GM10847 (cell line): ENCODE results near the gene SREK1IP1.

Experiments
- POLR2A ChIP-seq: IDR thresholded peaks from 2 replicates; pipeline ENCODE4 v1.6.1; 2011; ENCODE audit not compliant: insufficient read length; ENCODE audit errors: extremely low read depth

Gene SREK1IP1

GRCh38 chr5:64768358-64769312, at the start of gene SREK1IP1, which contains the start of gene CWC27:
Gene SREK1IP1 (minus strand): TSS chr5:64768691. CDS start chr5:64768517, 174 bp downstream.
Gene CWC27 (plus strand): TSS chr5:64768930. CDS start chr5:64769147, 217 bp downstream.
- peak; percentile 47 for TF ChIP-seq POLR2A

- TF ChIP-seq POLR2A = no peak
Measured at GRCh38 chr5:64818245-64818644, 49.8 kb upstream of the SREK1IP1 start.

- no peak for TF ChIP-seq POLR2A
Measured at GRCh38 chr5:64814073-64814472, 45.6 kb upstream of the SREK1IP1 start.

GRCh38 chr5:64811050-64811640, 42.7 kb upstream of the SREK1IP1 start:
- TF ChIP-seq POLR2A = no peak

GRCh38 chr5:64807520-64807919, 39.0 kb upstream of the SREK1IP1 start:
- TF ChIP-seq POLR2A = no peak

GRCh38 chr5:64806537-64806936, 38.0 kb upstream of the SREK1IP1 start:
- no peak for TF ChIP-seq POLR2A

- TF ChIP-seq POLR2A = no peak
Measured at GRCh38 chr5:64800926-64801325, 32.4 kb upstream of the SREK1IP1 start.

- TF ChIP-seq POLR2A = no peak
Measured at GRCh38 chr5:64796301-64796700, 27.8 kb upstream of the SREK1IP1 start.

GRCh38 chr5:64794053-64794770, 25.7 kb upstream of the SREK1IP1 start:
- TF ChIP-seq POLR2A = no peak

GRCh38 chr5:64792469-64792868, 24.0 kb upstream of the SREK1IP1 start:
- TF ChIP-seq POLR2A = no peak

GRCh38 chr5:64790210-64790609, 21.7 kb upstream of the SREK1IP1 start:
- no peak for TF ChIP-seq POLR2A

- no peak for TF ChIP-seq POLR2A
Measured at GRCh38 chr5:64789457-64789856, 21.0 kb upstream of the SREK1IP1 start.

GRCh38 chr5:64788156-64788555, 19.7 kb upstream of the SREK1IP1 start:
- TF ChIP-seq POLR2A = no peak

GRCh38 chr5:64786372-64786771, 17.9 kb upstream of the SREK1IP1 start:
- TF ChIP-seq POLR2A = no peak

- no peak for TF ChIP-seq POLR2A
Measured at GRCh38 chr5:64784451-64785025, 16.0 kb upstream of the SREK1IP1 start.

- no peak for TF ChIP-seq POLR2A
Measured at GRCh38 chr5:64775291-64775690, 6.8 kb upstream of the SREK1IP1 start.

GRCh38 chr5:64773533-64773932, 5.0 kb upstream of the SREK1IP1 start:
- no peak for TF ChIP-seq POLR2A
